HL-60/S4 (cell line): ENCODE results near the gene FAM210B.
"Not testable (repeated sequence)": the region's sequence is repeated elsewhere in the genome, so short reads cannot be mapped to it uniquely, and the experiment has no call there.

Experiments
- in situ Hi-C: fragments of 300-500 bp; cut with MboI; formaldehyde crosslinking; loops from 2 replicates; pipeline ENCODE4 v1.14.3; 2022; ENCODE audit warnings: low sequenced_read_pairs

FAM210B gene

GRCh38 chr20:56391596-56392131, 32.9 kb downstream of the FAM210B start:
- in situ Hi-C loops, result no loop called here

DNA sequence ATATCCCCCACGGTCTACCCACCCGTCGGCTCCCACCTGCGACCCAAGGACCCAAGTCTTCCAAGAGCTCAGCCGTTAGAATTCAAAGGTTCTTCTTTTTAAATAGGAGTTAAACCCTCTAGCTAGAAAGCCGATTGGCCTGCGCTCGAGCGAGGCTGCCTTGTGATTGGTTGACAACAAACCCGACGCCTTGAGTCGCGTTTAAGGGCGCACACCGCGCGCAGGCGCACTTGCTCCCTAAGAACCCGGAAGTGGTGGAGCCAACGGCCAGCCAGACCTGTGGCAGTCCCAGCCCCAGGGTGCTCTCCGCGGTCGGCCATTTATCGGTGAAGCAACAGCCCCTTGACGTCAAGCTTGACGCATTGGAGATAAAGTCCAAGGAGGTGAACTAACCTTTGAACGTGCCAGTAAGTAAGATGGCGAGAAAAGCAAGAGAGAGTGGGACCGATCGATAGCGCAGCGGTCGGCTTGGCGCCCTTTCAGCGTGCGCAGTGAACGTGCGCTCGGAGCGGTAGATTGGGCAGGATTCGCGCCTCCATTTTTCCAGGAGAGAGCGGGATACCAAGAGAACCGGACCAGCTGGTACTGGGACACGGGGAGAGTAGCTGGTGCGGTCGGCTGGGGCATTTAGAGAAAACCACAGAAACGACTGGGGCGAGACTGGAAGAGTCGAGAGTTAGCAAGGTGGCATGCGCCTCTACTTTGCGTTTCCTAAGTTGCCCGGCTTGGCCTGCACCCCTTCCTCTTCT, 33.5 kb downstream of the FAM210B start, which contains the start of the genes AURKA and CSTF1:
Gene AURKA (minus strand): TSS at position 84 of the 749 bp plus-strand sequence. CDS start 4,018 bp downstream, outside the sequence.
Gene CSTF1 (plus strand): TSS at position 514 of the 749 bp plus-strand sequence. CDS start 2,908 bp downstream, outside the sequence.
- in situ Hi-C loops, result no loop called here

DNA sequence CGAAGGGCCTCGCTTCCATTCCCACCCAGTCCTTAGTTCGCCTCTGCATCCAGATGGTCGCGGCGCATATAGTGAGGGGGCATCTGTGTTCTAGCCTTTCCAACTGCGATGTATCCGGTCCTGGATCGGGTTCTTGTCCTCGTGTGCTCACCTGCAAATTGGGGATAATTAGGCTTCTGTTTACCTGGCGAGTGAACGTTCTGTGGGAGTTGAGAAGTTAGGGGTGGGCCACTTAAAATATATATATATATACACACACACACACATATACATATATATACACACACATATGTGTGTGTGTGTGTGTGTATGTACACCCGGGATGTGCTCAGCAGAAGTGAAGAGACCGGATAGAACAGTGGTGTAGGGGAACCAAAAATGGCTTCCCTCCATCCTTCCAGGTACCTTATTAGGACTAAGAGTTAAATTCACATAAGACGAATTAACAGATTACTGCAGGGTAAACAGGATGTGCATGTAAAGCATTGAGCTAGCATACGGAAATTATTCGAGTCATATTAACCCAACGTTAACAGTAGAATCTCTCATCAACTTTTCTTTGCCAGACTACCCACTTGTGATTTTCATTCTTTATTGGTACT, 34.2 kb downstream of the FAM210B start:
- in situ Hi-C loops, result no loop called here

- in situ Hi-C loops, result no loop called here
Measured at GRCh38 chr20:56393653-56394052, 34.9 kb downstream of the FAM210B start.

- in situ Hi-C loops, result no loop called here
Measured at GRCh38 chr20:56395166-56395565, 36.4 kb downstream of the FAM210B start.

GRCh38 chr20:56400001-56400640, 41.3 kb downstream of the FAM210B start:
- in situ Hi-C loops, result no loop called here

DNA sequence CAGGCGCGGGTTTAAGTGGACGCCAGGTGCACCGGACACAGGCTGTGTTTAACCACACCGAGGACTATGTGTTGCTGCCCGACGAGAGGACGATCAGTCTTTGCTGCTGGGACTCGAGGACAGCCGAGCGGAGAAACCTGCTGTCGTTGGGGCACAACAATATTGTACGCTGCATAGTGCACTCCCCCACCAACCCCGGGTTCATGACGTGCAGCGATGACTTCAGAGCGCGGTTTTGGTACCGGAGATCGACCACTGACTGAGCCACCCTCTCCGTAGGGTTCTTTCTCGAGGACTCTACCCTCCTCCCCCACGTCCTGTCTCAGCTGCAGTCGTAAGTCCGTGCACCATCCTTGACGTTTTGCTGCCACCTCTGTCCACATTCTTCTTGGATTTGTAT, 44.7 kb downstream of the FAM210B start:
- in situ Hi-C loops, result no loop called here

GRCh38 chr20:56405356-56405755, 46.6 kb downstream of the FAM210B start:
- in situ Hi-C loops, result not testable (repeated sequence)

GRCh38 chr20:56406910-56407309, 48.1 kb downstream of the FAM210B start:
- in situ Hi-C loops, result no loop called here

GRCh38 chr20:56409521-56409920, 50.7 kb downstream of the FAM210B start:
- in situ Hi-C loops, result no loop called here

DNA sequence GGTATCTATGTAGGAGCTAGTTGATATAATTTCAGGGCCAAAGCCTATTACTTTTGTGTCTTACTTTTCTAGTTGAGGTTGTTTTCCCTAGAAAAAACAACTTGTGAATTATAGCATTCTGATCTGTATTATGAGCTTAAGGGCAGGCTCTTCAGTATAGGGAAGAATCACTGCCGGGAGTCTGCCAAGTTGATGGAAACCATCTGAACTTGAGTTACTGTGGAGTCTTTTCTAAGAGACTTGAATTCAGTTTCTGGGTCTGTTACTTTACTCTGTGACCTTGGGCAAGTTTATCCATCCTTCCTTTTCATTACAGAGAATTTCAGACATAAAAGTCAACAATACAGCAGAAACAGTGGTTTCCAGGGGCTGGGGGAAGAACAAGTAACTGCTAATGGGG, 51.2 kb downstream of the FAM210B start:
- in situ Hi-C loops, result no loop called here

DNA sequence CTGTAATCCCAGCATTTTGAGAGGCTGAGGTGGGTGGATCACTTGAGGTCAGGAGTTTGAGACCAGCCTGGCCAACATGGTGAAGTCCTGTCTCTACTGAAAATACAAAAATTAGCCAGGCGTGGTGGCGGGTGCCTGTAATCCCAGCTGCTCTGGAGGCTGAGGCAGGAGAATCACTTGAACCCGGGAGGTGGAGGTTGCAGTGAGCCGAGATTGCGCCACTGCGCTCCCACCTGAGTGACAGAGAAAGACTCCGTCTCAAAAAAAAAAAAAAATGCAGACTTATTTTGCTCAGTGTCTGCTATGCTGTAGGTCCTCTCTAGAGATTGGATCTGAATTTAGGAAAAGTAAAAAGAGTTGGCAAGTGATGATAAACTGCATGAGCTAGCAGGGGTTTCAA, 52.5 kb downstream of the FAM210B start:
- in situ Hi-C loops, result not testable (repeated sequence)

GRCh38 chr20:56411759-56412472, 53.1 kb downstream of the FAM210B start, which contains the start of gene CASS4:
CASS4 (plus strand) TSS chr20:56412260; CDS start chr20:56412459, 199 bp downstream.
- in situ Hi-C loops, result no loop called here

- in situ Hi-C loops, result no loop called here
Measured at GRCh38 chr20:56412473-56412790, 53.7 kb downstream of the FAM210B start.

DNA sequence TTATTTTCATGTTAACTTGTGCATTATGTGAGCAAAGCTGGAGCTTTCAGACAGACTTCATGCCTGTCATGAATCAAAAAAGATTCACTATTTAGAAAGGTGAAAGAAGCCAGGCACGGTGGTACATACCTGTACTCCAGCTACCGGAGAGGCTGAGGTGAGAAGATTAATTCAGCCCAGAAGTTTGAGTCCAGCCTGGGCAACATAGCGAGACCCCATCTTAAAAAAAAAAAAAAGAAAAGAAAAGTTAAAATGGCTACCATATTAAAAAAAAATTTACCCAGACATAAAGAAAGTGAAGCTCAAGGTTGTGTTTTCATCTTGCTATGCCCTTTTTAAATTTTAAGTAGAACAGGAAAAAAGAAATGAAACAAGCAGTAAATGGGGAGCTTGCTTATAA, 54.2 kb downstream of the FAM210B start:
- in situ Hi-C loops, result no loop called here

- in situ Hi-C loops, result no loop called here
Measured at GRCh38 chr20:56414842-56415765, 56.3 kb downstream of the FAM210B start.

DNA sequence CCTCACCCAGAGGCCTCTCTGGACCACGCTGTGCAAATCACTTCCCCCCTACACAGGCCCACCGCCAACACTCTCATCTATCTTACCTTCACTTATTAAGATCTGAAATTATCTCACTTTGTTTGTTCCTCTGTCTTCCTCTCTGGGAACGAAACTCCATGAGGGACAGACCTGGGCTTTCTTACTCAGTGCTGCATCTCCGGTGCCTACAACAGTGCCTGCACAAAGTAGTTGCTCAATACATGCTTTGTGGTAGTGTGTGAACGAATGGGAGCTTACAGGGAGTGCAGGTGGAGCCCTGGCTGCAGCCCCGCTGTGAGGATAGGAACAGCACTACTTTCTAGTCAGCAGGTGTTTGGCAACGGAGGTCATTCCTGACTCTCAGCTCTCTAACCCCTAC, 58.6 kb downstream of the FAM210B start:
- in situ Hi-C loops, result no loop called here

DNA sequence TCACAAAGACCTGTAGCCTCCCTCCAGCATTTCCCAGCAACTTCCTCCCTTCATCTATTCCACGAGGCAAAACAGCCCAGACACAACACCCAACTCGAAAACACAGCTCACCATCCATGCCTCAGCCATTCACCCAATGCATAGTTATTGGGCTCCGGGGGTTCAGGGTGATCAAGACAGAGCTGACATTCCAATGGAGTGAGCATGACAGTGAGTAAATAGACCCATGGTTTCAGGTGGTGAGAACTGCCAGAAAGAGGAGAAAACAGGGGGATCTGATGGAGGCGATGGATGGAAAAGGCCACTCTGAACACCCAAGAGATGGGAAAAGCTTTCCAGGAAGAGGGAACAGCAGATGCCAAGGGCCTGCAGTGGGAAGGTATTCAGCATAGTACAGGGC, 59.1 kb downstream of the FAM210B start:
- in situ Hi-C loops, result no loop called here
